ENCODE results near the gene RIC8A.
A peak's percentile ranks its signal among the peaks of the same experiment; 100 is the strongest.

The RIC8A gene

GRCh38 chr11:244376-244775 is 36.9 kb downstream of the RIC8A start:
- DNase-seq (ENCODE audit: low read depth in 2 of 2) = no peak

- DNase-seq (ENCODE audit: low read depth in 2 of 2) = no peak
Measured at GRCh38 chr11:249062-249461, 41.6 kb downstream of the RIC8A start.

- DNase-seq (ENCODE audit: low read depth in 2 of 2) = no peak
Measured at GRCh38 chr11:250274-250673, 42.8 kb downstream of the RIC8A start.

DNA sequence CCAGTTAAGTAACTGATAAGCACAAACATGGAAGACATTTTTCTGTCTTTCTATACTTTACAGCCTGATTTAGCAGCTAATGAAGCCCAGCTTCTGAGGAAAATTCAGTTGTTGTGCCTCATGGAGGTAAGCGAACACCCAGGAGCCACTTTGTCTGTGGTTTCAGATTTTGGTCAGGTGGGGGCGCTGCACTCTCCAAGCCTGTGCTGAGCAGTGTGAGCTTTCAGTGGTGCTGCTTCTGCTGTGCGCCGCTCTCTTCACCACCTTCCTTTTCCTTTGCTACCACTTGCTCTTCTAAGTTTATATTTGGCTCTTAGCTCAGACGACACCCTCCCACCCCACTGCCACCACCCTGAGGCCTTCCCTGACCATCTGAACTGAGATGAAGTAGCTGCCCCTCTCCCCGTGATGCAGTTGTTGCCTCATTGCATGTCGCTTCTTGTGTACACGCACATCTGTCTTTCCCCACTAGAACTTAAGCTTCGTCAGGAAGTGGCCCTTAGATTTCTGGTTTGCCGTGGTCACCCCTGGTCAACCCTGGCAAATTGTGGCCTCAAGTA is 43.3 kb downstream of the RIC8A start:
- DNase-seq (ENCODE audit: low read depth in 2 of 2) = peak; percentile 65 to 68

- DNase-seq (ENCODE audit: low read depth in 2 of 2) = no peak
Measured at GRCh38 chr11:251550-251949, 44.0 kb downstream of the RIC8A start.

- no peak for DNase-seq (ENCODE audit: low read depth in 2 of 2)
Measured at GRCh38 chr11:252666-253065, 45.2 kb downstream of the RIC8A start.

GRCh38 chr11:253160-253885 is 45.8 kb downstream of the RIC8A start:
- DNase-seq (ENCODE audit: low read depth in 2 of 2) = no peak

DNA sequence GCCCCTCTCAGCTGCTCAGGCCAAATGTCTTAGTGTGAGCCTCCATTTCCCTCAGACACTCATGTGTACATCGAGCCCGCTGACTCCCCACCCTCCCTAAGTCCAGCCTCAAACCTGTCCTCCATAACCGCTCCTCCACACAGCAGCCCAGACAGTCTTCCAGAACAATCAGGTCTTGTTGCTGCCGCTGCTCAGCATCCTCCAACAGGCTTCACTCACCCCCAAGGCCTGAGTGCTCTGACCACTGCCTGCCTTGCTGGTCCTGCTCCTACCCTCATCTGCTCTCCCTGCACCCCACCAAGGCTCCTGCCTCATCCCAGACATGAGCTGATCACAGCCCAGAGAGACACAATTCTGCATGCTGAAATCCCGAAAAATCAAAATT is 46.4 kb downstream of the RIC8A start:
- DNase-seq (ENCODE audit: low read depth in 2 of 2) = no peak

DNA sequence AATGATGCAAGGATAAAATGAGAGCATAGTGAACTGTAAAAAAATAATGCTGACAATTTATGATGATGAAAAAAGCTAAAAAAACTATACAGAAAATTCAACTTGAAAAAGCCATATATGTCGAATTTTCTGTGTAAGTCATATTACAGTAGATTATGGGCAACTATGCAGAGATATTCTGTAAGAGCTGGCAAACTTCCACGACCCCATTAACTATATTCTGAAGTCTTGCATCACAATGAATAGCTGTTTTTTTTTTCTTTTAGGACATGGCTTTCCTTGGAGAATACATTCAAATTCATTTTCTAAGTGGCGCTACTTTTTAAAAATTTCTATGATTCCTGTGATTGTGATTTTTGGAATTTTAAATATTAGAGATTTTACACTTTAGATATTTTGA is 47.7 kb downstream of the RIC8A start:
- no peak for DNase-seq (ENCODE audit: low read depth in 2 of 2)

- no peak for DNase-seq (ENCODE audit: low read depth in 2 of 2)
Measured at GRCh38 chr11:255816-256215, 48.3 kb downstream of the RIC8A start.

DNA sequence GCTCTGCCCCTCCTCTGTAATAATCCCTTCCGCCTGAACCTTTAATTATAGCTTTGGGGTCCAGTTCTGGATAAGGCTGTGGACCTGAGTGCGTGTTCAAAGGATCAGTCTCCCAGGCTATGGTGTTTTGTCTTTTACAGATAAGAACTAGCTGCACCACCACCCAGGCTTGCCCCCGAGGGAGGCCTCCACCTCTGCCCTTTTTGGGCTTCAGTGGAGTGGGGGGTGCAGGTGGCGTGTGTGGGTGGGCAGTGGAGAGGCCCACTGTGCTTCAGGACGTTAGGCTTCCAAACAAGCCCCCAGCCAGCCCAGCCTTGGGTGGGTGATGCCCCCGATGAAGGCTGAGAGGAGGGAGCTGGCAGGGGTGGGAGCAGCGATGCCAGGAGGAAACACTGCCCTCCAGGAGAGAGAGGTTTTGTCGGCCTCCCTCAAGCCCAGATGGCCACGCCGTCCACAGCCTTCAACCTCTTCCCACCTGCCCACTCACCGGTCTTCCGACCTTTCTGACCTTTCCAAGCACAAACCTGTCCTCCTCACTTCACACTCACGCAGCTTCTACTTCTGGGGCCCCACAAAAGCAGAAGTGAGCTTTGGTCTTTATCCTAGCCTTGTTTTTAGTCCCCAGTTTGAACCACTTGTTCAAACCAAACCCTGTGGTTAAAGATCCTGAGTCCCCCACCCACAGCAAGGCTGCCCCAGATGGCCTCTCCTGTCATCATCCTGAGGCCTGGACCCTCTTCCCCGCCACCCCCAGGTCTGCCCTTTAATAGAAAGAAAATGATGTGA is 49.6 kb downstream of the RIC8A start:
- DNase-seq (ENCODE audit: low read depth in 2 of 2) = no peak

DNA sequence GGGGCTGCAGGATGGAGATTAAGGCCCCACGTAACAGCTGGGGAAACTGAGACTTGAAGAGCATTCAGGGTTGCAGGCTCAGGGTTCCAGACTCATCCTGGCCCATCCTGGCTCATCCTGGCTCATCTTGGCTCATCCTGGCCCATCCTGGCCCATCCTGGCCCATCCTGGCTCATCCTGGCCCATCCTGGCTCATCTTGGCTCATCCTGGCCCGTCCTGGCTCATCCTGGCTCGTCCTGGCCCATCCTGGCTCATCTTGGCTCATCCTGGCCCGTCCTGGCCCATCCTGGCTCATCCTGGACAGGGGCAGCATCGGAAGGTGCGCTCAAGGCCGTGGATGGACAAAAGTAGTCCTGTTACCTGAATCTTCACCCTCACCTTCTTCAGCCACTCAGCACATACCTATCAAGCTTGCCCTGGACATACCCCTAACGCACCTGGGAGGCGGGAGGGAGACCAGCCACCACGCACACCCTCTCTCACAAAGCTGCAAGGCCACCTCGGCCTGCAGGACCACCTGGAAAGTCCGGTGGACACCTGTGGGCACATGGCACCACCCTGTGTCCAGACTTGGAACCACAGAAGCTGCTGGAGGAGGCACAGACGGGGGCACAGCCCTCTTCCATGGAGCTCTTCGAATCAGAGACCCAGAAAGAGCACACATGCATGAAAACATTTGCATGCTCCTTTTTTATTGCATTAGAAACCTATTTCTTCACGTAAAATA is 50.4 kb downstream of the RIC8A start:
- DNase-seq (ENCODE audit: low read depth in 2 of 2) = no peak

- DNase-seq (ENCODE audit: low read depth in 2 of 2) = no peak
Measured at GRCh38 chr11:259413-259812, 51.9 kb downstream of the RIC8A start.

- DNase-seq (ENCODE audit: low read depth in 2 of 2) = no peak
Measured at GRCh38 chr11:261624-262023, 54.1 kb downstream of the RIC8A start.

All from activated CD8-positive, alpha-beta memory T cell treated with anti-CD3 and anti-CD28 coated beads for 4 hours (primary cell).